Endometrium (tissue), 2 donors: ENCODE results near the gene AP4M1.
A peak's percentile ranks its signal among the peaks of the same experiment; 100 is the strongest.

Experiments
- FAIRE-seq: peaks from 2 replicates; lab custom pipeline; 2012; peaks lifted over from hg19 to GRCh38; lab: Jason Lieb, UNC
- donor health status: control.
- donor health status: control.

Gene AP4M1

GRCh38 chr7:100087055-100087750, 14.2 kb upstream of the AP4M1 start:
- FAIRE-seq: peak; percentile 41

GRCh38 chr7:100088095-100088620, 13.3 kb upstream of the AP4M1 start:
- no peak for FAIRE-seq

- no peak for FAIRE-seq
These were observed 12.6 kb upstream of the AP4M1 start, which contains the start of gene COPS6 for GRCh38 chr7:100088621-100089457. COPS6 (plus strand) TSS chr7:100088969; CDS start chr7:100088991, 22 bp downstream.

GRCh38 chr7:100089458-100090196, 11.8 kb upstream of the AP4M1 start:
- FAIRE-seq: no peak

GRCh38 chr7:100090527-100091410, 10.7 kb upstream of the AP4M1 start:
- no peak for FAIRE-seq

GRCh38 chr7:100091411-100092181, 9.8 kb upstream of the AP4M1 start:
- FAIRE-seq: no peak

- no peak for FAIRE-seq
These were observed 8.4 kb upstream of the AP4M1 start for GRCh38 chr7:100093054-100093453.

GRCh38 chr7:100093498-100093897, 7.9 kb upstream of the AP4M1 start:
- no peak for FAIRE-seq

GRCh38 chr7:100093925-100094486, 7.4 kb upstream of the AP4M1 start:
- FAIRE-seq: no peak

GRCh38 chr7:100095289-100095688, 6.2 kb upstream of the AP4M1 start:
- no peak for FAIRE-seq

- FAIRE-seq: no peak
These were observed 5.7 kb upstream of the AP4M1 start for GRCh38 chr7:100095704-100096103.

GRCh38 chr7:100098913-100099312, 2.5 kb upstream of the AP4M1 start:
- no peak for FAIRE-seq

- FAIRE-seq: no peak
These were observed 2.0 kb upstream of the AP4M1 start for GRCh38 chr7:100099452-100099851.

GRCh38 chr7:100100420-100101015, 925 bp upstream of the AP4M1 start:
- no peak for FAIRE-seq

GRCh38 chr7:100102950-100103840, 1.8 kb downstream of the AP4M1 start:
- FAIRE-seq: no peak

- FAIRE-seq: no peak
These were observed 4.1 kb downstream of the AP4M1 start for GRCh38 chr7:100105534-100105933.

GRCh38 chr7:100106633-100107032, 5.2 kb downstream of the AP4M1 start:
- FAIRE-seq: no peak

GRCh38 chr7:100107125-100107737, 5.8 kb downstream of the AP4M1 start:
- FAIRE-seq: no peak
